Amniotic stem cell (primary cell): ENCODE results near the gene PRR35.

Experiments used
- DNase-seq: peaks from one replicate; lab custom pipeline; 2025; lab: John Stamatoyannopoulos, UW

The PRR35 gene

GRCh38 chr16:528111-529011 lies 31.8 kb upstream of the PRR35 start:
- DNase-seq: peak; percentile 31

- no peak for DNase-seq
These were observed 31.1 kb upstream of the PRR35 start for GRCh38 chr16:529012-529575.

- no peak for DNase-seq
These were observed 29.9 kb upstream of the PRR35 start for GRCh38 chr16:530111-530817.

- DNase-seq: no peak
These were observed 28.6 kb upstream of the PRR35 start for GRCh38 chr16:531494-532125.

GRCh38 chr16:533391-534123 lies 26.6 kb upstream of the PRR35 start:
- DNase-seq: no peak

- DNase-seq: no peak
These were observed 26.1 kb upstream of the PRR35 start for GRCh38 chr16:534135-534534.

GRCh38 chr16:534856-535445 lies 25.2 kb upstream of the PRR35 start:
- DNase-seq: no peak

- DNase-seq: peak; percentile 13
These were observed 24.5 kb upstream of the PRR35 start for GRCh38 chr16:535446-536405.

- DNase-seq: no peak
These were observed 23.4 kb upstream of the PRR35 start for GRCh38 chr16:536746-537145.

- no peak for DNase-seq
These were observed 22.5 kb upstream of the PRR35 start for GRCh38 chr16:537415-538335.

- peak; percentile 43 for DNase-seq
These were observed 20.2 kb upstream of the PRR35 start for GRCh38 chr16:539901-540530.

GRCh38 chr16:540645-541340 lies 19.4 kb upstream of the PRR35 start:
- DNase-seq: no peak

GRCh38 chr16:543301-544164 lies 16.7 kb upstream of the PRR35 start:
- DNase-seq: no peak

- no peak for DNase-seq
These were observed 15.7 kb upstream of the PRR35 start for GRCh38 chr16:544517-544916.

- no peak for DNase-seq
These were observed 13.1 kb upstream of the PRR35 start for GRCh38 chr16:546909-547770.

- DNase-seq: no peak
These were observed 11.6 kb upstream of the PRR35 start for GRCh38 chr16:548586-548985.
